ENCODE results near the gene PRR19. TPM values are rescaled to one million over a fixed set of nuclear protein-coding genes. Genes with fewer than 3 reads are reported as not detected.
"Not testable (repeated sequence)": the region's sequence is repeated elsewhere in the genome, so short reads cannot be mapped to it uniquely, and the experiment has no call there.

Gene PRR19
- total and polyA plus RNA-seq, 10 donors = 0.33 to 1.2 (median 0.54) TPM; not detected in 2

GRCh38 chr19:42261763-42262162, 40.2 kb upstream of the PRR19 start:
- no peak for TF ChIP-seq POLR2A (IDR thresholded peaks at IDR 0.05)
- no peak for TF ChIP-seq POLR2AphosphoS5 (IDR thresholded peaks at IDR 0.05)
- H3K27me3 ChIP-seq (replicated peaks in 1 of 7) = no peaks in the 10 kb centered on the region
- intact Hi-C loops (cut with DNase I; ENCODE audit: low total_unique reads) = no loop called here
- H3K9me3 ChIP-seq = no peaks in the 10 kb centered on the region
- H3K4me1 ChIP-seq = peaks cover 0 to 4% (median 1%) of the 10 kb centered on the region in 6 donors
- WGBS, 5 donors = 87 to 97% (median 93%) methylated on average over 3 of the region's 3 CpGs
- DNase-seq = no peak
- no peak overlapping the region for H3K27ac ChIP-seq
- H3K4me3 ChIP-seq = no peak overlapping the region
- H3K36me3 ChIP-seq = no peaks in the 10 kb centered on the region

GRCh38 chr19:42266105-42266504, 35.8 kb upstream of the PRR19 start:
- intact Hi-C loops (cut with DNase I; ENCODE audit: low total_unique reads) = not testable (repeated sequence)
- 93 to 97% (median 95%) methylated on average over 4 of the region's 4 CpGs for WGBS, 5 donors

GRCh38 chr19:42266928-42267603, 34.9 kb upstream of the PRR19 start:
- DNase-seq; intact Hi-C loops (cut with DNase I; ENCODE audit: low total_unique reads): not testable (repeated sequence)

More at GRCh38 chr19:42266105-42266504, 35.8 kb upstream of the PRR19 start:
- not testable (repeated sequence) for H3K27me3 ChIP-seq (replicated peaks in 1 of 7); H3K4me3 ChIP-seq; H3K9me3 ChIP-seq; H3K27ac ChIP-seq; DNase-seq; H3K36me3 ChIP-seq
- peaks cover 15 to 25% (median 23%) of the 10 kb centered on the region in 6 donors for H3K4me1 ChIP-seq

DNA sequence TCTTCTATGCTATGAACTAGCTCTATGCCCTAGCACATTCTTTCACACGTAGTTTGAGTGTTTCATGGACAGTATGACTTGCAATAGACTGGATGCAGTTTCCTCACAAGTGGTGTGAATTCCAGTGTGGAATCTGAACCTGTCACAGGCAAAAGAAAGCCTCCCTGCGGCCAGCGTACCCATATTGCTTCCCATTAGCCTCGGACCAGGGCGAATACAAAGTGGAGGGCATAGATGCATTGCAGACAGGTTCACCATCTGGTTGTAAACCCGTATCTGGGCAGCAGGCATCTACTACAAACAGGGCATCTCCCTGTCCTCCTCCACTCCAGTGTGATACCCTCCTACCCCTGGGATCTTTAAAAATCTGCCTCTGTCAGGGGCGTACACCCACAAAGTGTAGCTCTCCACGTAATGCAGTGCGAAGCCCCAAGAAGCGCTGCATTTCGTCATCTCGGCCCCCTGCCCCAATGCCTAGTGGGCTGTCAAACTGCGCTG, 34.2 kb upstream of the PRR19 start:
- Histone ChIP-seq H3K27me3 (replicated peaks in 1 of 7) (no peaks in the 10 kb centered on the region), H3K9me3 (no peaks in the 10 kb centered on the region), H3K27ac (peak overlapping the region; percentile 97 to 100 (median 99)), H3K4me1 (peaks cover 21 to 41% (median 33%) of the 10 kb centered on the region in 6 donors), H3K4me3 (peak overlapping the region; percentile 16 to 69 (median 48)), H3K36me3 (peaks cover 0 to 12% (median 10%) of the 10 kb centered on the region in 6 donors)
- DNase-seq = peak; percentile 78
- TF ChIP-seq POLR2AphosphoS5 (IDR thresholded peaks at IDR 0.05) = no peak
- TF ChIP-seq POLR2A (IDR thresholded peaks at IDR 0.05) = no peak
- intact Hi-C loops (cut with DNase I; ENCODE audit: low total_unique reads) = no loop called here
- 11 to 18% (median 15%) methylated on average over 9 to 13 of the region's 13 CpGs for WGBS, 5 donors

More at GRCh38 chr19:42266928-42267603, 34.9 kb upstream of the PRR19 start:
- Histone ChIP-seq H3K4me1 (peaks cover 21 to 35% (median 31%) of the 10 kb centered on the region in 6 donors), H3K27ac (peak overlapping the region in 4 of 8 donors; percentile 98 to 100 (median 99))
- 89 to 95% (median 92%) methylated on average over 23 to 25 of the region's 25 CpGs for WGBS, 5 donors
- not testable (repeated sequence) for H3K36me3 ChIP-seq; H3K4me3 ChIP-seq; H3K27me3 ChIP-seq (replicated peaks in 1 of 7); H3K9me3 ChIP-seq

GRCh38 chr19:42268142-42268703, 33.7 kb upstream of the PRR19 start:
- DNase-seq = peak; percentile 99
- peaks cover 21 to 46% (median 36%) of the 10 kb centered on the region in 6 donors for H3K4me1 ChIP-seq
- peak overlapping the region; percentile 97 to 100 (median 99) for H3K27ac ChIP-seq
- intact Hi-C loops (cut with DNase I; ENCODE audit: low total_unique reads) = no loop called here
- H3K36me3 ChIP-seq = peaks cover 0 to 17% (median 16%) of the 10 kb centered on the region in 6 donors
- no peaks in the 10 kb centered on the region for H3K9me3 ChIP-seq
- TF ChIP-seq, protein P1, sequence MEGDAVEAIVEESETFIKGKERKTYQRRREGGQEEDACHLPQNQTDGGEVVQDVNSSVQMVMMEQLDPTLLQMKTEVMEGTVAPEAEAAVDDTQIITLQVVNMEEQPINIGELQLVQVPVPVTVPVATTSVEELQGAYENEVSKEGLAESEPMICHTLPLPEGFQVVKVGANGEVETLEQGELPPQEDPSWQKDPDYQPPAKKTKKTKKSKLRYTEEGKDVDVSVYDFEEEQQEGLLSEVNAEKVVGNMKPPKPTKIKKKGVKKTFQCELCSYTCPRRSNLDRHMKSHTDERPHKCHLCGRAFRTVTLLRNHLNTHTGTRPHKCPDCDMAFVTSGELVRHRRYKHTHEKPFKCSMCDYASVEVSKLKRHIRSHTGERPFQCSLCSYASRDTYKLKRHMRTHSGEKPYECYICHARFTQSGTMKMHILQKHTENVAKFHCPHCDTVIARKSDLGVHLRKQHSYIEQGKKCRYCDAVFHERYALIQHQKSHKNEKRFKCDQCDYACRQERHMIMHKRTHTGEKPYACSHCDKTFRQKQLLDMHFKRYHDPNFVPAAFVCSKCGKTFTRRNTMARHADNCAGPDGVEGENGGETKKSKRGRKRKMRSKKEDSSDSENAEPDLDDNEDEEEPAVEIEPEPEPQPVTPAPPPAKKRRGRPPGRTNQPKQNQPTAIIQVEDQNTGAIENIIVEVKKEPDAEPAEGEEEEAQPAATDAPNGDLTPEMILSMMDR (IDR thresholded peaks at IDR 0.05 in 8 of 11, conservative IDR thresholded peaks at IDR 0.05 in 3 of 11) = peak in 6 of 11 experiments; percentile 8 to 33 (median 22)
- TF ChIP-seq POLR2A (IDR thresholded peaks at IDR 0.05) (peak in 1 of 3 donors; percentile 73), POLR2AphosphoS5 (IDR thresholded peaks at IDR 0.05) (peak; percentile 85 to 97 (median 96))
- no peaks in the 10 kb centered on the region for H3K27me3 ChIP-seq (replicated peaks in 1 of 7)
- WGBS, 5 donors = 0 to 1% (median 0%) methylated on average over 30 to 46 of the region's 46 CpGs
- H3K4me3 ChIP-seq = peak overlapping the region; percentile 42 to 69 (median 48)
